Stimulated activated naive CD8-positive, alpha-beta T cell treated with anti-CD3 and anti-CD28 coated beads, Interleukin-15, Interleukin-2, amounts not matched to agents 100 U/mL and 50 U/mL, for 24 hours (primary cell): ENCODE measurements around the gene TMEM163.
"Not testable (repeated sequence)": the region's sequence is repeated elsewhere in the genome, so short reads cannot be mapped to it uniquely, and the experiment has no call there.

Experiments used
- ATAC-seq: fragments of 150-1000 bp; cut with Tn5 transposase; one replicate; pipeline ENCODE4 v1.10.0; 2021
- DNase-seq: peaks from one replicate; pipeline ENCODE4 v3.0.0; 2021

Gene TMEM163

GRCh38 chr2:134522496-134523455, 196.0 kb downstream of the TMEM163 start:
- no peak for ATAC-seq
- DNase-seq = no peak

- ATAC-seq (no peak), DNase-seq (no peak)
These were observed 200.7 kb downstream of the TMEM163 start for GRCh38 chr2:134518101-134518500.

- DNase-seq = no peak
- ATAC-seq = no peak
These were observed 203.7 kb downstream of the TMEM163 start for GRCh38 chr2:134515137-134515536.

GRCh38 chr2:134513465-134513804, 205.4 kb downstream of the TMEM163 start:
- ATAC-seq (no peak), DNase-seq (no peak)

GRCh38 chr2:134512734-134513464, 205.9 kb downstream of the TMEM163 start:
- ATAC-seq = no peak

GRCh38 chr2:134508391-134508790, 210.4 kb downstream of the TMEM163 start:
- DNase-seq = no peak
- no peak for ATAC-seq

More at GRCh38 chr2:134512734-134513464, 205.9 kb downstream of the TMEM163 start:
- no peak for DNase-seq

GRCh38 chr2:134507697-134508096, 211.1 kb downstream of the TMEM163 start:
- no peak for ATAC-seq
- DNase-seq = no peak

GRCh38 chr2:134507159-134507558, 211.6 kb downstream of the TMEM163 start:
- not testable (repeated sequence) for ATAC-seq

GRCh38 chr2:134505446-134505845, 213.4 kb downstream of the TMEM163 start:
- ATAC-seq (no peak), DNase-seq (no peak)

More at GRCh38 chr2:134507159-134507558, 211.6 kb downstream of the TMEM163 start:
- DNase-seq = not testable (repeated sequence)

GRCh38 chr2:134504586-134505336, 214.0 kb downstream of the TMEM163 start:
- DNase-seq (no peak), ATAC-seq (no peak)

GRCh38 chr2:134502104-134502503, 216.7 kb downstream of the TMEM163 start:
- ATAC-seq (no peak), DNase-seq (no peak)

- ATAC-seq (no peak), DNase-seq (no peak)
These were observed 217.2 kb downstream of the TMEM163 start for GRCh38 chr2:134501476-134502091.

GRCh38 chr2:134500211-134500935, 218.4 kb downstream of the TMEM163 start:
- ATAC-seq (no peak), DNase-seq (no peak)

- ATAC-seq = no peak
- DNase-seq = no peak
These were observed 219.4 kb downstream of the TMEM163 start for GRCh38 chr2:134499307-134499926.

- ATAC-seq = no peak
- DNase-seq = no peak
These were observed 220.1 kb downstream of the TMEM163 start for GRCh38 chr2:134498654-134499053.

GRCh38 chr2:134493797-134494196, 225.0 kb downstream of the TMEM163 start:
- DNase-seq = no peak
- no peak for ATAC-seq

- DNase-seq (no peak), ATAC-seq (no peak)
These were observed 226.9 kb downstream of the TMEM163 start for GRCh38 chr2:134491771-134492441.

GRCh38 chr2:134491022-134491421, 227.8 kb downstream of the TMEM163 start:
- DNase-seq (no peak), ATAC-seq (no peak)

GRCh38 chr2:134490559-134490958, 228.2 kb downstream of the TMEM163 start:
- ATAC-seq (no peak), DNase-seq (no peak)

- ATAC-seq (no peak), DNase-seq (no peak)
These were observed 228.9 kb downstream of the TMEM163 start for GRCh38 chr2:134489732-134490384.
